Stimulated activated CD4-positive, alpha-beta T cell treated with anti-CD3 and anti-CD28 coated beads, Interleukin-15, amount 100 ng/mL, for 48 hours (primary cell): ENCODE measurements around the gene ITK.
"Not testable (repeated sequence)": the region's sequence is repeated elsewhere in the genome, so short reads cannot be mapped to it uniquely, and the experiment has no call there.

ENCODE experiments used
- DNase-seq, 2 donors: peaks; one replicate each; pipeline ENCODE4 v3.0.0-alpha.2; 2020; ENCODE audit warnings: low read depth in 2 of 2

ITK gene

DNA sequence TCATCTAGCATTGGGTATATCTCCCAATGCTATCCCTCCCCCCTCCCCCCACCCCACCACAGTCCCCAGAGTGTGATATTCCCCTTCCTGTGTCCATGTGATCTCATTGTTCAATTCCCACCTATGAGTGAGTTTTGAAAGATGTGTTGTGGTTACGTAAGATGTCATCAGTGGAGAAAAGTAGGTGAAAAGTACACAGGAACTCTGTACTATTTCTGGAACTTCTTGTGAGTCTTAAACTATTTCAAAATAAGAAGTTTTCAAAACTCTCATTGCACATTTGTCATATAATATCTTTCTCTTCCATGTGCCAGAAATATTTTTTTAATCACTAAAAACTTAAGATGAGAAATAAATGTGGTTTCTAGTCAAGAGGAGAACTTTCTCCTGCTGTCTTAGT is 30.0 kb downstream of the ITK start:
- not testable (repeated sequence) for DNase-seq

DNA sequence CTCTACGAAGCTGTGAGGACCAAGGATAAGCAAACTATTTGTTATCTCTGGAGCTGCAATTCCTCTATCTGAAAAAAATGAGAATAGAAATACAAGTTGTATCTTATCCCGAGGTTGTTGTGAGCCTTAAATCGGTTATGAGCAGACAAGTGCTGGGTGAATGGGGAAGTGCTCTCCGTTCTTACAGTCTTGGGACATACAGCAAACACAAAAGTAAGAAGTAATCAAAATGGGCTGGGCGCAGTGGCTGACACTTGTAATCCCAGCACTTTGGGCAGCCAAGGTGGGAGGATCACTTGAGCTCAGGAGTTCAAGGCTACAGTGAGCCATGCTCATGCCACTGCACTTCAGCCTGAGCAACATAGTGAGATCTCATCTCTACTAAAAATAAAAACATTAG is 31.7 kb downstream of the ITK start:
- no peak for DNase-seq

DNA sequence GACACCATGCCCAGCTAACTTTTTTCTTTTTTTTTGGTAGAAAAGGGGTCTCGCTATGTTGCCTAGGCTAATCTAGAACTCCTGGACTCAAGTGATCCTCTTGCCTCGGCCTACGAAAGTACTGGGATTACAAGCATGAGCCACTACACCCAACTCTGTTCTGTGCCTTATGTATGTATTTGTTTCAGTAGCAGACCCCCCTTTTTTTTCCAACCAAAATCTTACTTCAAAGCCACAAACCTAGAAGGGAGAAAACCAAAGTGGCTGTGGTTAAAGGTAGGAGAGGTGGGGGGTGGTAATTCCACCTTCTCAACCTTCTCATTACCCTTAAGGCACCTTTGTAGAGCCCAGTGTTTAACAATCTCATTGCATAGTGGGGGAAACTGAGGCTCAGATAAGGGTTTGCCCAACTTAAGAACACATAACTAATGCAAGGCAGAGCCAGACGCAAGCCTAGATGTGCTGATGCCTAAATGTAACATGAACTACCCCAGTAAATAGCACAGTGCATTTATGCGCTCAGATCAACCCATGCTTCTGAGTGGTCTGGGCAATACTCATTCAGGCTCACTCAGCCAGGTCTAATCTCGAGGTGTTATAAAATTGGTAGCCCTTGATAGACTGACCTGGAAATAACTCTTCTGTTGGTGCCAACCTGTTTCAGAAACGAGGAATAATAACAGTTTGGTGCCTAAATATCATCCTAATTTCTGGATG is 33.0 kb downstream of the ITK start:
- DNase-seq: no peak

DNA sequence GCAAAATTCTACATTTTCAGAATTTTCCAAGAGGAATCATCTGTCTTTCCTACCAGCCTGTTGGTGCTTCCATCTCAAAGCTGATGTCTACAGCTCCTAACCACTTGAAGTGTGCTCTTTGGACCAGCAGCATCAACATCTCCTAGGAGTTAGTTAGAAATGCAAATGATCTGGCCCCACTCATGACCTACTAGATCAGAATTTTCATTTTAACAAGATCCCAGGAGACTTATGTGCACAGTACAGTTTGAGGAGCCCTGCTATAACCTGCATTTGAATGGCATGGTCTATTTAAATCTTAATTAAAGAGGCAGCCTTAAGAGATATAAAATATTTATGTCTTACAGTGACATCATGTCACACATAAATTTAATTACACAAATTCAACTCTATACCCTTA is 33.8 kb downstream of the ITK start:
- DNase-seq: no peak

DNA sequence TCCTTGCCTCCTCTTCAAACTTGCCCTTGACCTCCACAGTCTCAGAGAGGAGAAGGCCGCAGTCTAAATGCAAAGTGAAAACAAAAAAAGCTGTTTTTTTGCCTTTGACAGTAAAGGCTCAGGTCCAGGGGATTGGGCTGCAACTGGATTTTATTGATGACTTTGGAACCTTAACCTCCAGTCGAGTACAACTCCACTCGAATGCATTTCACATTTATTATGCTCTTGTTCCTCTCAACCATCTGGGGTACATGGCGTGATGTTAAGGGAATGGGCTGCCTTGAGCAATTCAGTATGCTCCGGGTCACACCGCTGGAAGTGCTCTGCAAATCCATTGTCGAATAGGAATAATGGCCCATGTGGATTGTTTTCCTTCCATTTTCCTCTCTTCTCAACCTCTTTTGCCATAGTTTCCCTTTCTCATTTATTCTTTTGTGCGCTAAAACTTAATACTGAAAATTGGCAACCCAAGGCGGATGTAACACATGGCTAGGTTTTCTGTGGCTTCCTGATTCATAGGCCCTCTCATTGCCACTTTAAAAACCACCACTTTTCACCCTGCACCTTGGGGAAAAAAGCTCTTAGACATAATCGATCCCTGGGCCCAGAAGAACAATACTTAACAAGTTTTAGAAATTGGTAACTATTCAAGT is 34.3 kb downstream of the ITK start:
- DNase-seq: no peak

DNA sequence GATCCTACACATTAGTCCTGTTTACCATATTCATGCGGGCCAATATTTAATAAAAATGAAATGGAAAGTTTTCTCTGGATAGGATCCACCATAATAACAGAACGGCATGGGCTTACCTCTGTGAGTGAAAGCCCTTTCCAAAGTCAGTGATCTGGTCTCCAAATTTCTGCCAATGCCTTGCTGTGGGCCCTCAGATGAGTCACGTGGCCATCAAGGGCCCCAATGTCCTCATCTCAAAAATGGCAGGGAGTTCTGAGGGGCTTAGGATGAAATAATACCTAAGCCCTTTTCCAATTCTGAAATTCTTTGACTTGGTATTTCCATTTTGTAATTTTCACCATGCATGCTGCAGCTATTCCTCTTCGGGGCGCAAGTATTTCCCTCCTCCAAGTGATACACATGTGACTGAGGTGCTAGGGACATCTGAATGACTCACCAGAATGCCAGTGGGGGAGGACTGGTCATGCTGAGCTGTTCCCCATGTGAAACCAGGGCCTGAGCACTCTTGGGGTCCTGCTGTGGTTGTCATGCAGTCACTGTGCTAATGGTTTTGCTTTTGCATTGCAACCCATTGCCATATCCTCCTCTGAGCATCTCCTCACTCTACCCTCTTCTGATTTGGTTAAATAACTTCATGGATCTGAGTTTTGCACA is 35.0 kb downstream of the ITK start:
- no peak for DNase-seq

DNA sequence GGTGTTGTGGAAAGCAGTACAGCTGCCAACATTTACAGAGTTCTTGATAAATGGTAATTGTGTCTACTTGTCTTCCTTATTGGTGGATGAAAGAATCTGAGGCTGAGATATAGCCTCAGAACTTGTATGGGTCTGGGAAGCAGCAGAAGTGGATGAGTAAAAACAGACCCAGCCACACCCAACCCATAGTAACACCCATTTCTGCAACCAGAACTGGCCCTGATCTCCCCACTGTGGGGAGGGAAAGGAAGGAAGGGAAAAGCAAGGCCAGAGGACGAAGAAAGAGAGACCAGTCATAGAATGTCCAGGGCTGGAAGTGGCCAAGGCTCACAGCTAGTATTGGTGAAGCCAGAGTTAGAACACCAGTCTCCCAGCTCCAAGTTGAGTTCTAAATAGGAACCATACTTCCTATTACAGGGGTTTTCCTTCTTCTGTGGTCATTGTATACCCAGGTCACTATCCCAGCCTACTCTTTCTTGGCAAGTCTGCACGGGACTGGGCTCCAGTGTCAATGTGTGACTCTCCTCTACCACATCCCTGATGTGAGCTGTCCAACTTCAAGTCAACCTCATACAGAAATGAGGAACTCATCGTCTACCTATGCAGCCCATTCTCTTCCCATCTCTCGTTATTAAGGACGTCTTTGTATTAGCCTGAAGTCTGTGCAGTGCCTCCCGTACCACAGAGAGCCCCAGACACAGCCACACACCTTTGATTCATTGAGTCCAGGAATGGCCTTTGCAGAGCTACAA is 35.9 kb downstream of the ITK start:
- no peak for DNase-seq

DNA sequence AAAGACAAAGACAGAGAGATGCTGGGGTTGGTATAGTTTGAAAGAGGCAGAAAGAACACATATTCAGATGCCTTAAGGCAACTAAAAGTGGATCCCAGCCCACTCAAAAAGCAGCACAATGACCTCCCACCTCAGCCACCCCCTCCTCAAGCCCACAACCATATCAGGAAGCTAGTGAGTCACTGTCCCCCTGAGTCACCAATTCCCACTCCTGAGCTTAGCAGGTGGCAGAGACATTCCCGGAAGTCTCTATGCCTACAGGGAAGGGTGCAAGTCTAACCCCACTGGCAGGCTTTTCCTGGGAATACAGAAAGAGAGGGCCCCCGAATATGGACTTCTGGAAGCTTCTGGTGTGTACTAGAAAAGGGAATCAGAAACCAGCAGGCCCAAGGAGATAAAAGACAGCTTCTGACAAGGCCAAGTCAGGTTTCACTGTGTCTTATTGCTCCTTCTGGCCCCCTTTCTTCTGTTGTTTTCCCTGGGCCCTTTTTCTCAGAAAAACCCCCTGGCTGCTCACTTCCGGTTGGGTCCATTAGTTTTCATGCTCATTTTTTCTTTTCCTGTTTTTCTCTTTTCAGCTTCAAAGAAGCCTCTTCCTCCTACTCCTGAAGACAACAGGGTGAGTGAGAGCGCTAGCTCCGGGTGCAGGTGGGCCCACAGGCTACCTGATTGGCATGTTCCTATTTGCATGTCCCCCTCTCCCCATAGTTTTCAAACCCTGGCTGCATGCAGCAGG is 36.8 kb downstream of the ITK start:
- peak in 1 of 2 donors; percentile 37 for DNase-seq

DNA sequence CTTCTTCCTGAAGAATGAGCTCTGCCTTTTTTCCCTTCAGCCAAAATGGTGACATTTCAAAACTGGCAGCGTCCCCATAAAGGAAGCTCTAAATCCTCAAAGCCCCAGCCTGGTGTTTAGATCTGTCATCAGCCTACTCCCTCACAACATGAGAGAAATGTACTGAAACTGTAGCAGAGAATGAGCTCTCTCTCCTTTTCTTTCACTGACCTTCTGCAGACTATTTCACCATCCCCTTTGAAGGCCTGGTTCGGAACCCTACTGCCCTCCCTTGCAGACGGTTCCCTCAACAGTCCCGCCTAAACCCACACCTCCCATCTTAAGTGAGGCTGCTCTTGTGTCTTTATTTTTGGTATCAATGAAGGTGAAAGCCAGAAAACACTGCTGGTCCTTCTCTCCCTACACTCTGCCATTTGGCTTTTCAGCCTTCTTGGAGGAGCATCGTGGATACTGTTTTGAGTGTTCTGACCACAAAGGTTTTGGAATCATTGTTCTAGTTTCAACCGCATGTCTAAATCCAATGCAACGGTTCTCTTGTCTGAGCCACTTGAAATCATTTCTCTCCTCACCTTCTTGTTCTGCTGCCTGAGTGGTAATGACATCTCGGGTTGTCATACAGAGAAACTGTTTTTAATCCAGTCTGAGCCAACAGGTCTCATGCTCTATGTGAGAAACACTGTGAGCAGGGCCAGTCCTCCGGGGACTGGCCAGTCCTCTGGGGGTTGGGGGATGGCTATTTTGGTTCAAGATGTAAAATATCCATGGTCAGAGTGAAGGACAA is 39.0 kb downstream of the ITK start:
- DNase-seq: no peak

DNA sequence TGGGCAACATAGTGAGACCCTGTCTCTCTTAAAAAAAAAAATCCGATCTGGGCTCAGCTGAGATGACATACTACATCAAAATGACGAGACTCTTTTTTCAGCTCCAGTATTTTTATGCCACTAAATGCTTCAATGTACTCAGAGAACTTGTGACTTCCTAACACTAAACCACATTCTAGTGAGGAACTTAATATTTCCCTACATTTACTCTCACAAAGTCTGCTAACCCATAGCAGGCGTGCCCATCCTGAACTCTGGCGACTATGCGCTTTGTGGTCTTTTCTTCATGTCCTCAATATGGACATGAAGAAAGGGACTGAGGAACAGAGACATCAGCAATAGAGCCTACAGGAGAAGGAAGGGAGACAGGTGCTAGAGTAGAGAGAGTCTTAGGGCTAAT is 41.3 kb downstream of the ITK start:
- DNase-seq: no peak

DNA sequence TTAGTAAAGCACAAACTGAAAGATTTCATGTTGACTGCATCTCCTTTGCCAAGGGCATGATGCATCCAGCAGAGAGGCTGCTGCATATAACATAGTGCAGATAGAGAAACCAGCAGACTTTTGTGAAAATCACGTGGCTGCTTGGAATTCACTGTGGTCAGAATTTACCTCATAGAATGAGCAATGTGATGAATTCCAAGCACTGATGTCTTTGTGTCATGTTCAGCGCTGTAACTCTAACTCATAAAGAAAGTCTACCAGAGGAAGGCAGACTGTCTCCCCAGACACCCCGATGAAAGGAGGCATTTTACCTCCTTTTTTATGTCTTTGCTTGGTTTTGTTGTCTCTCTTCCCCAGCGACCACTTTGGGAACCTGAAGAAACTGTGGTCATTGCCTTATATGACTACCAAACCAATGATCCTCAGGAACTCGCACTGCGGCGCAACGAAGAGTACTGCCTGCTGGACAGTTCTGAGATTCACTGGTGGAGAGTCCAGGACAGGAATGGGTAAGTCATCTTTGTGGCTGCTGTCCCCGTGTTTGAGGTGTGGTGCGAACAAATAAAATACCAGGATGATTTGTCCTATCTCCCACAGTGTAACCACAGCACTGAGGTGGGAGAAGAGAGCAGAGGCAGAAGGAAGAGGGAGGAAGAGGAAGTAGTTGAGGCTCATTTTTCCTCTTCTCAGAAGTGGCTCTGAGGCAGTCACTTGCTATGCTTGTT is 42.0 kb downstream of the ITK start:
- peak; percentile 65 to 71 for DNase-seq

DNA sequence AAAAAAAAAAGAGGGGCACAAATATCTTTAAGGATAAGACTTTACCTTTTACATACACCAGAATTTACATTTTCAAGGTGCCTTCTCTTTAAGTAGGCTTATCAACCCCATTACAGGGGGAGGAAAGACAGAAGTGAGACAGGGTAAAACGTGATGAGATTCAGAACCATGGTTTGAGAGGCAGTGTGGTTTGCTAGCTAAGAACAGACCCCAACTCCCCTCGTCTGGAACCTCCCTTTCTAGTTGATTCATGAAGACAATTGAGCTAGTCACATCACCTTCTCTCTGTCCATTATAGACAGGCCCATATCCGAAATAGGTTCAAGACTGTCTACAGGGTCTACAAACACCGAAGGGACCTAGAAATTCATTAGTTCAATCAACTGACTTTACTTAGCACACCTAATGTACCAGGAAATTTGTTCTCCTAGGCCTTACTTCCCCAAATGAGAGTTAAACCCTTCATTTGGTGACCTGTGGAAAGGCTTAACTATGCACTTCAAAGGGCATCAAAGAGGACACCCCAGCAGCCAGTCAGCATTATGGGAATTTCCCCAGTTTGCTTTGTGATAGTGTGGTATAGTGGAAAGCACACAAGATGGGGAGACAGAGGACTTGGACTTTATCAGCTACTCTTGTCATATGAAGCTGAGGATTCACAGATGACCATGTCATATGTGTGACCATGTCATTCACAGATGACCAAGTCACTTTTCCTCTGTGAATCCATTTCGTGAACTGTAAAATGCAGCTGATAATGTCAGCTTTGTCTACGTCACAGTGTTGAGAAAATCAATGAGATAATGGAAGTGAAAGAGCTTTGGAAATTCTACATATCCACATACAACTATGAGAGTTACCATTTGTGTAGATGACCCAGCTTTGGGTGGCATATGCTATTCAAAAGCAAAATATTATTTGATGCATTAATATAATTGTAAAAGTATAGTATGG is 45.1 kb downstream of the ITK start:
- no peak for DNase-seq

DNA sequence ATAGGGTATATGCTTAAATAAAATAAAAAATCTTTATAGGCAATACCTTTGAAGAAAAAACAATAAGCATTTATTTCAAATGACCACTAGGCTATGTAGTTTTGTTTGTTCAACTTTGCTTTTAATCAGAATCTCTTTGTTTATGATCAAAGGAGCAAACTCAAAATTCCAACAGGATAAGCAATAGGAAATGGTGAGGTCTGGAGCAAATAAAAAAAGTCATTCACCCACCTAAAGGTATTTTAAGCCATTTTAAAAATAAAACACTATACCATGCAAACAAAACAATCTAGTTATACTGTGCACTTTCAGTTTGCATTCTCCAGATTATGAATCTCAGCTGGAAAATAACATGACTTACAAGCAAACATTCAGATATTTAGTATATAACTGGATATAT is 50.0 kb downstream of the ITK start:
- DNase-seq: no peak

DNA sequence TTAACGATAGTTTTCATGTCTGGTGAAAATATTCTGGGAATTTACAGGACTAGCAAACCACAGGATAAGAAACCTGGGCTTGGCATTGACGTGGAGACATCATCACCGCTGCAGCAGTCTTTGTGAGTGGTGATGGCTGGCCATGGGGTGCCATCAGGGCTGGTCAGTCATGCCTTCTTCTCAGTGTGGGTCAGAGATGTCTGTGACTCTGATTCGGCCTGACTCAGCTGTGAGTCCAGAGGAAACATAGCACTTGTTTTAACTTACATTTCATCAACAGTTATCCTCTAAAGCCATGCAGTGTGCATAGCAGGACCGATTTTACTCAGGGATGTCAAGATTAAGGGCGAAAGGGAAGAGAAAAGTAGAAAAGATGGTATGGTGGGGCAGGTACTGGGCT is 52.1 kb downstream of the ITK start:
- DNase-seq: no peak

DNA sequence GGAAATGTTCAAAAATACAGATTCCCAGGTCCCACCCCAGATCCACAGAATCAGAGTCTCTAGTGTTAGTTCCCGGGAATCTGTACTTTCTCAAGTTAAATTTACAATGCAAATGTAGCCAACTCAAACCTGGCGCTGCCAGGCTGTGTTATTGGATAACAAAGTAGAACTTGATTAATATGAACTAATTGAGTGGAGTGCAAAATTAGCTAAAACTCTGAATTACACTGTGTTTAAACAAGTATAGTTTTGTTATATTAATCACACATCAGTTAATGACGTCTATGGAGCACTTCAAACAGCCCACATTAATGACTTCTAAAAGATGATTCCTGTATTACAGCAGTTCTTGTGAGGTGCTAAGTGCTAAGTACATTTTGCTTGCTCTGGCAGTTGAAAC is 52.9 kb downstream of the ITK start:
- DNase-seq: no peak

DNA sequence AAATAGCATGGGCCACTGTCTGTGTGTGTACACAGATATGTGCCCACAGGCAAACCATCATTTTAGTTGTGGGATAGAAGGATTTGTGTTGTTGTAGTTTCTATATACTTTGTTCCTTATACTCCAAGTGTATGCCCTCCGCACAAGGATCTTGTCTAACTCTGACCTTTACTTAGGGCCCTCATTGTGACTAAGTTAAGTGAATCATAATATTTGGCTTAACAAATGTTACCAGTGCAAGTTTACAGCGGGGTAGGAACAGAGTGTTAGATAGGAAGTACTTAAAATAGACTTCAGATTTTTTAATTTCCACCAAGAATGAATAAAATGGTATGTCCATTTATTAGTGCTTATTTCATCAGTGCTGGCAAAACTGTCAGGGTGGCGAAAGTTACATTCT is 55.8 kb downstream of the ITK start:
- no peak for DNase-seq

DNA sequence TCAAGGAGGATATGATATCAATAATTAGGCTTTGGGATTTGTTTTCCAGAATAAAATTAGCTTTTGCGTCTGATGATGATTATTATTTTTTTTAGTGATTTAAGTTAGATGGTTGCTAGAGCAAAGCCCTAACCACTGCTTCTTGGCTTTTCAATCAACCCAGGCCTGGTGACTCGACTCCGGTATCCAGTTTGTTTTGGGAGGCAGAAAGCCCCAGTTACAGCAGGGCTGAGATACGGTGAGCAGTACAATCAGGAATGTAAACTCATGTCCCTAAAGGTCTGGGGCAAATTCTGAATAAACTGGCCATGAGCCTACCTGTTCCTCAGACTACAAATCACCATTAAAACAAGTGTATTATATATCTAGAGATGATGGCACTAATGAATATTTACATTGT is 60.8 kb downstream of the ITK start:
- DNase-seq: no peak

DNA sequence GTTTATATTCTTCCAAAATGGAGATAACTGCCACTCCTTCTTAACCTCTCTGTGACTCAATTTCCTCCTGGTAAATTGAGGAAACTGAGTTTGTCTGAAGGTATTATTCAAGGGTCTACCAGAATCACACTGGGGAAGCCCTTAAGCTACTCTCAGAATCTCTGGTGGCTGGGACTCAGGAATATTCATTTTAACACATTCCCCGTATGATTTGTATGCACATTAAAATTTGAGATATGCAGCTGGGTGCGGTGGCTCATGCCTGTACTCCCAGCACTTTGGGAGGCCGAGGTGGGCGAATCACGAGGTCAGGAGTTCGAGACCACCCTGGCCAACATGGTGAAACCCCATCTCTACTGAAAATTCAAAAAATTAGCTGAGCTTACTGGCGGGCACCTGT is 64.1 kb downstream of the ITK start:
- not testable (repeated sequence) for DNase-seq

DNA sequence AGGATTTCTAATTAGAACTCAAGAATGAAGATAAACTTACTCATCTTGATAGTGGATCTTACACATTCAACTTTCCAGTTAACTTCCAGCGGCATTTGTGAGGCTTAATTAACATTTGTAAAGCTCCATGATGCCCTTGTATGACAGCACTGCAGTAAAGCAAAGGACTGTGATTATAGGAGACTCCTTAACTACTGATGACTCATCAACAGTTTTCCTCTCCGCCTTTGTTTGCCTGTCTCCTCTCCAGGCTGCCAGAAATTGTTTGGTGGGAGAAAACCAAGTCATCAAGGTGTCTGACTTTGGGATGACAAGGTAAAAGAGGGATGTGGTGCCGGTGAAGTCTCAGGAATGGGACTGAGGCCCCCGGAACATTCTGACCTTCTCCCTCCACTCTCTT is 64.8 kb downstream of the ITK start:
- no peak for DNase-seq
